HepG2 (cell line): ENCODE data around the gene GAPDH. TPM values are rescaled to one million over a fixed set of nuclear protein-coding genes. Genes with fewer than 3 reads are reported as not detected.

Experiments used
- MXI1 ChIP-seq: IDR thresholded peaks from 3 replicates; pipeline ENCODE4 v1.6.1; 2012; ENCODE audit warnings: low read depth, low read length, inconsistent platforms, borderline replicate concordance
- SAP130 ChIP-seq: IDR thresholded peaks from 2 replicates; pipeline ENCODE4 v1.6.1; 2016; ENCODE audit warnings: low read depth
- SPEN ChIP-seq: sonication (generic); formaldehyde crosslinking; IDR thresholded peaks from 2 replicates; pipeline ENCODE4 v1.5.1; 2020; ENCODE audit warnings: low read depth, mild to moderate bottlenecking, missing genetic modification reagents
- TEAD2 ChIP-seq: sonication (generic); formaldehyde crosslinking; IDR thresholded peaks from 2 replicates; pipeline ENCODE4 v1.9.0; 2021; ENCODE audit warnings: missing genetic modification reagents
- ZNF547 ChIP-seq: sonication (generic); formaldehyde crosslinking; IDR thresholded peaks from 2 replicates; pipeline ENCODE4 v1.5.1; 2020; ENCODE audit warnings: mild to moderate bottlenecking, missing genetic modification reagents
- ZNF589 ChIP-seq: sonication (generic); formaldehyde crosslinking; conservative IDR thresholded peaks from 2 replicates; pipeline ENCODE4 v1.8.0; 2022; ENCODE audit warnings: mild to moderate bottlenecking, moderate library complexity, missing genetic modification reagents
- ZNF782 ChIP-seq: sonication (generic); formaldehyde crosslinking; IDR thresholded peaks from 2 replicates; pipeline ENCODE4 v1.4.0; 2020; ENCODE audit warnings: missing genetic modification reagents, mild to moderate bottlenecking, borderline replicate concordance
- ZNF878 ChIP-seq: sonication (generic); formaldehyde crosslinking; IDR thresholded peaks from 2 replicates; pipeline ENCODE4 v1.8.1; 2023; ENCODE audit warnings: mild to moderate bottlenecking, missing genetic modification reagents, moderate library complexity
- polyA plus RNA-seq, 8 experiments: library from polyadenylated mRNA; depleted of rRNA in 3 of 8; stranded (reverse) in 7 of 8; unstranded in 1 of 8; fragments of >200 nt; fragmentation: Illumina TruSeq in 4 of 8; extraction: Trizol in 4 of 8; gene quantifications; 2 replicates each; pipeline versions ENCODE4 v1.2.1 to v1.2.3, GENCODE V29; 2011 to 2016; ENCODE audit warnings: low read depth in 4 of 8, missing spikeins in 1 of 8, mixed read lengths in 1 of 8; ENCODE audit not compliant: insufficient read depth in 1 of 8
- total RNA-seq, 5 experiments: library from RNA; depleted of rRNA; stranded (reverse); fragments of >200 nt; fragmentation: Illumina TruSeq; extraction: Trizol; gene quantifications; 2 replicates each; pipeline ENCODE4 v1.2.3, GENCODE V29; 2016; ENCODE audit warnings: low read depth in 1 of 5
- TF ChIP-seq, protein P1 (sequence below): sonication (generic); formaldehyde crosslinking; IDR thresholded peaks from 2 replicates; pipeline ENCODE4 v1.4.0; 2020; ENCODE audit warnings: missing genetic modification reagents
- TF ChIP-seq, protein P2 (sequence below): sonication (generic); formaldehyde crosslinking; conservative IDR thresholded peaks from 2 replicates; pipeline ENCODE4 v1.8.1; 2023; ENCODE audit warnings: missing genetic modification reagents
- TF ChIP-seq, protein P3 (sequence below): sonication (generic); formaldehyde crosslinking; IDR thresholded peaks from 2 replicates; pipeline ENCODE4 v1.5.0; 2020; ENCODE audit warnings: missing genetic modification reagents
- TF ChIP-seq, protein P4 (sequence below): sonication (generic); formaldehyde crosslinking; IDR thresholded peaks from 2 replicates; pipeline ENCODE4 v1.5.0; 2020; ENCODE audit warnings: mild to moderate bottlenecking, missing genetic modification reagents
- TF ChIP-seq, protein P5 (sequence below): IDR thresholded peaks from 2 replicates; pipeline ENCODE4 v1.6.1; 2012; ENCODE audit warnings: low read depth, low read length, improper control_type of control experiment
- TF ChIP-seq, protein P6 (sequence below): sonication (generic); formaldehyde crosslinking; IDR thresholded peaks from 2 replicates; pipeline ENCODE4 v1.5.1; 2020; ENCODE audit warnings: missing genetic modification reagents, mild to moderate bottlenecking, borderline replicate concordance

Gene GAPDH
- total and polyA plus RNA-seq, 2 of the 13 experiments (the other 11 are each of a cell fraction or from before 2014, with no cell fraction given) = 3,038 to 12,722 TPM

DNA sequence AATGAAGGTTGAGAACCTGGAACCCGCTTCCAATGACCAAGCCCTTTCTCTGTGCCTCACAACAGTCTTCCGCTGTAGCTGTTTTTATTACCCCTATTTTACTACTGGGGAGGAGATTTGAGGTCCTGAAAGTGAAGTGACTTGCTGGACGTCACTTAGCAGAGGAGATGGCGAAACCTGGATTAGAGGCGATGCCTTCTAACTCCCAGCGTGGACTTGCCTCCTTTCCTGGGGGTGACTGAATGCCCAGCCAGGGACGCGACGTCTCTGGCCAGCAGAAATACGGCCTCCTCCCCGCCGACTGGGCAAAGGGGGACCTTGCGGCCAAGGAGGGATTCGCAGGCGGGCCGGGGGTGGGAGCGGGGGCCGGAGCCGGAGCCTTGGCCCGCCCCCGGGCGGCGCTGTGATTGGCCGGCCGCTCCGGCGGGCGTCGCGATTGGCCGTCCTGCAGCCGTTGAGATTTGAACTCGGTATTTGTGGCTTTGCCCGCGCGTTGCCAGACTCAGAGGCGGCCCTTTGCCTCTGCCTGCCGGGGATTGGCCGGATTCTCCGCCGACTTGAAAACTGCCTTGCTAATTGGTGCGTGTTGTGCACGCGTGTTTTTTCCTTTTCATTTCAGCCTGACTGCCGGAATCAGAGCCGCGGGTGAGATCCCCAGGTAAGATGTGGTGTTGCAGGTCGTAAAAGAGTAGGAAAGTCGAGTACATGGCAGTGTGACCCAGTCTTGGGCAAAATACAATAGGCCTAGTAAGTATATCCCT is 40.6 kb upstream of the GAPDH start, which contains the start of gene NCAPD2 (continued):
- TF ChIP-seq, protein P1, sequence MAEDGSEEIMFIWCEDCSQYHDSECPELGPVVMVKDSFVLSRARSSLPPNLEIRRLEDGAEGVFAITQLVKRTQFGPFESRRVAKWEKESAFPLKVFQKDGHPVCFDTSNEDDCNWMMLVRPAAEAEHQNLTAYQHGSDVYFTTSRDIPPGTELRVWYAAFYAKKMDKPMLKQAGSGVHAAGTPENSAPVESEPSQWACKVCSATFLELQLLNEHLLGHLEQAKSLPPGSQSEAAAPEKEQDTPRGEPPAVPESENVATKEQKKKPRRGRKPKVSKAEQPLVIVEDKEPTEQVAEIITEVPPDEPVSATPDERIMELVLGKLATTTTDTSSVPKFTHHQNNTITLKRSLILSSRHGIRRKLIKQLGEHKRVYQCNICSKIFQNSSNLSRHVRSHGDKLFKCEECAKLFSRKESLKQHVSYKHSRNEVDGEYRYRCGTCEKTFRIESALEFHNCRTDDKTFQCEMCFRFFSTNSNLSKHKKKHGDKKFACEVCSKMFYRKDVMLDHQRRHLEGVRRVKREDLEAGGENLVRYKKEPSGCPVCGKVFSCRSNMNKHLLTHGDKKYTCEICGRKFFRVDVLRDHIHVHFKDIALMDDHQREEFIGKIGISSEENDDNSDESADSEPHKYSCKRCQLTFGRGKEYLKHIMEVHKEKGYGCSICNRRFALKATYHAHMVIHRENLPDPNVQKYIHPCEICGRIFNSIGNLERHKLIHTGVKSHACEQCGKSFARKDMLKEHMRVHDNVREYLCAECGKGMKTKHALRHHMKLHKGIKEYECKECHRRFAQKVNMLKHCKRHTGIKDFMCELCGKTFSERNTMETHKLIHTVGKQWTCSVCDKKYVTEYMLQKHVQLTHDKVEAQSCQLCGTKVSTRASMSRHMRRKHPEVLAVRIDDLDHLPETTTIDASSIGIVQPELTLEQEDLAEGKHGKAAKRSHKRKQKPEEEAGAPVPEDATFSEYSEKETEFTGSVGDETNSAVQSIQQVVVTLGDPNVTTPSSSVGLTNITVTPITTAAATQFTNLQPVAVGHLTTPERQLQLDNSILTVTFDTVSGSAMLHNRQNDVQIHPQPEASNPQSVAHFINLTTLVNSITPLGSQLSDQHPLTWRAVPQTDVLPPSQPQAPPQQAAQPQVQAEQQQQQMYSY (CRISPR knock-in tag) = no peak
- TF ChIP-seq, protein P2, sequence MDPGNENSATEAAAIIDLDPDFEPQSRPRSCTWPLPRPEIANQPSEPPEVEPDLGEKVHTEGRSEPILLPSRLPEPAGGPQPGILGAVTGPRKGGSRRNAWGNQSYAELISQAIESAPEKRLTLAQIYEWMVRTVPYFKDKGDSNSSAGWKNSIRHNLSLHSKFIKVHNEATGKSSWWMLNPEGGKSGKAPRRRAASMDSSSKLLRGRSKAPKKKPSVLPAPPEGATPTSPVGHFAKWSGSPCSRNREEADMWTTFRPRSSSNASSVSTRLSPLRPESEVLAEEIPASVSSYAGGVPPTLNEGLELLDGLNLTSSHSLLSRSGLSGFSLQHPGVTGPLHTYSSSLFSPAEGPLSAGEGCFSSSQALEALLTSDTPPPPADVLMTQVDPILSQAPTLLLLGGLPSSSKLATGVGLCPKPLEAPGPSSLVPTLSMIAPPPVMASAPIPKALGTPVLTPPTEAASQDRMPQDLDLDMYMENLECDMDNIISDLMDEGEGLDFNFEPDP (CRISPR knock-in tag) = no peak
- peak; percentile 81 for TF ChIP-seq SAP130
- TF ChIP-seq, protein P3, sequence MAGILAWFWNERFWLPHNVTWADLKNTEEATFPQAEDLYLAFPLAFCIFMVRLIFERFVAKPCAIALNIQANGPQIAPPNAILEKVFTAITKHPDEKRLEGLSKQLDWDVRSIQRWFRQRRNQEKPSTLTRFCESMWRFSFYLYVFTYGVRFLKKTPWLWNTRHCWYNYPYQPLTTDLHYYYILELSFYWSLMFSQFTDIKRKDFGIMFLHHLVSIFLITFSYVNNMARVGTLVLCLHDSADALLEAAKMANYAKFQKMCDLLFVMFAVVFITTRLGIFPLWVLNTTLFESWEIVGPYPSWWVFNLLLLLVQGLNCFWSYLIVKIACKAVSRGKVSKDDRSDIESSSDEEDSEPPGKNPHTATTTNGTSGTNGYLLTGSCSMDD (CRISPR knock-in tag) = no peak
- TF ChIP-seq SPEN = peak; percentile 14; the same call in 1 of the 2 replicates
- TF ChIP-seq, protein P4, sequence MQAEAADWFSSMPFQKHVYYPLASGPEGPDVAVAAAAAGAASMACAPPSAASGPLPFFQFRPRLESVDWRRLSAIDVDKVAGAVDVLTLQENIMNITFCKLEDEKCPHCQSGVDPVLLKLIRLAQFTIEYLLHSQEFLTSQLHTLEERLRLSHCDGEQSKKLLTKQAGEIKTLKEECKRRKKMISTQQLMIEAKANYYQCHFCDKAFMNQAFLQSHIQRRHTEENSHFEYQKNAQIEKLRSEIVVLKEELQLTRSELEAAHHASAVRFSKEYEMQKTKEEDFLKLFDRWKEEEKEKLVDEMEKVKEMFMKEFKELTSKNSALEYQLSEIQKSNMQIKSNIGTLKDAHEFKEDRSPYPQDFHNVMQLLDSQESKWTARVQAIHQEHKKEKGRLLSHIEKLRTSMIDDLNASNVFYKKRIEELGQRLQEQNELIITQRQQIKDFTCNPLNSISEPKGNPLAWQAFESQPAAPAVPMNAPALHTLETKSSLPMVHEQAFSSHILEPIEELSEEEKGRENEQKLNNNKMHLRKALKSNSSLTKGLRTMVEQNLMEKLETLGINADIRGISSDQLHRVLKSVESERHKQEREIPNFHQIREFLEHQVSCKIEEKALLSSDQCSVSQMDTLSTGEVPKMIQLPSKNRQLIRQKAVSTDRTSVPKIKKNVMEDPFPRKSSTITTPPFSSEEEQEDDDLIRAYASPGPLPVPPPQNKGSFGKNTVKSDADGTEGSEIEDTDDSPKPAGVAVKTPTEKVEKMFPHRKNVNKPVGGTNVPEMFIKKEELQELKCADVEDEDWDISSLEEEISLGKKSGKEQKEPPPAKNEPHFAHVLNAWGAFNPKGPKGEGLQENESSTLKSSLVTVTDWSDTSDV (CRISPR knock-in tag) = no peak
- TF ChIP-seq, protein P5, sequence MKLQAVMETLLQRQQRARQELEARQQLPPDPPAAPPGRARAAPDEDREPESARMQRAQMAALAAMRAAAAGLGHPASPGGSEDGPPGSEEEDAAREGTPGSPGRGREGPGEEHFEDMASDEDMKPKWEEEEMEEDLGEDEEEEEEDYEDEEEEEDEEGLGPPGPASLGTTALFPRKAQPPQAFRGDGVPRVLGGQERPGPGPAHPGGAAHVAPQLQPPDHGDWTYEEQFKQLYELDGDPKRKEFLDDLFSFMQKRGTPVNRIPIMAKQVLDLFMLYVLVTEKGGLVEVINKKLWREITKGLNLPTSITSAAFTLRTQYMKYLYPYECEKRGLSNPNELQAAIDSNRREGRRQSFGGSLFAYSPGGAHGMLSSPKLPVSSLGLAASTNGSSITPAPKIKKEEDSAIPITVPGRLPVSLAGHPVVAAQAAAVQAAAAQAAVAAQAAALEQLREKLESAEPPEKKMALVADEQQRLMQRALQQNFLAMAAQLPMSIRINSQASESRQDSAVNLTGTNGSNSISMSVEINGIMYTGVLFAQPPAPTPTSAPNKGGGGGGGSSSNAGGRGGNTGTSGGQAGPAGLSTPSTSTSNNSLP = no peak
- TF ChIP-seq ZNF589 = 0 out of 2 replicates have a peak, but pooled peaks have one; percentile 47
- peak; percentile 81; the same call in 2 of the 3 replicates for TF ChIP-seq MXI1
- TF ChIP-seq ZNF547 (CRISPR knock-in tag) = 0 out of 2 replicates have a peak, but pooled peaks have one; percentile 80
- TF ChIP-seq ZNF782 = no peak
- TF ChIP-seq TEAD2 = no peak
- TF ChIP-seq ZNF878 = 0 out of 2 replicates have a peak, but pooled peaks have one; percentile 68
- TF ChIP-seq, protein P6, sequence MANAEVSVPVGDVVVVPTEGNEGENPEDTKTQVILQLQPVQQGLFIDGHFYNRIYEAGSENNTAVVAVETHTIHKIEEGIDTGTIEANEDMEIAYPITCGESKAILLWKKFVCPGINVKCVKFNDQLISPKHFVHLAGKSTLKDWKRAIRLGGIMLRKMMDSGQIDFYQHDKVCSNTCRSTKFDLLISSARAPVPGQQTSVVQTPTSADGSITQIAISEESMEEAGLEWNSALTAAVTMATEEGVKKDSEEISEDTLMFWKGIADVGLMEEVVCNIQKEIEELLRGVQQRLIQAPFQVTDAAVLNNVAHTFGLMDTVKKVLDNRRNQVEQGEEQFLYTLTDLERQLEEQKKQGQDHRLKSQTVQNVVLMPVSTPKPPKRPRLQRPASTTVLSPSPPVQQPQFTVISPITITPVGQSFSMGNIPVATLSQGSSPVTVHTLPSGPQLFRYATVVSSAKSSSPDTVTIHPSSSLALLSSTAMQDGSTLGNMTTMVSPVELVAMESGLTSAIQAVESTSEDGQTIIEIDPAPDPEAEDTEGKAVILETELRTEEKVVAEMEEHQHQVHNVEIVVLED = peak; percentile 59; the same call in 1 of the 2 replicates
